ENCODE results near the gene FBXO17.

- no peak for TF ChIP-seq CTCF (IDR thresholded peaks at IDR 0.05)
- TF ChIP-seq POLR2AphosphoS5 (IDR thresholded peaks at IDR 0.05), result no peak
Observed at GRCh38 chr19:38993271-38993670, 17.7 kb upstream of the FBXO17 start.

Measured in upper lobe of left lung (tissue), 4 donors.